HG02588 (cell line): ENCODE results near the gene GJD3.
"Not testable (repeated sequence)": the region's sequence is repeated elsewhere in the genome, so short reads cannot be mapped to it uniquely, and the experiment has no call there.

Experiments
- ATAC-seq: cut with Tn5 transposase; IDR thresholded peaks from one replicate; pipeline ENCODE4 v1.9.1; 2021; ENCODE audit warnings: mild to moderate bottlenecking, moderate library complexity; ENCODE audit not compliant: unreplicated experiment

Gene GJD3

GRCh38 chr17:40369923-40370322 lies 5.4 kb upstream of the GJD3 start:
- no peak for ATAC-seq

- not testable (repeated sequence) for ATAC-seq
Measured at GRCh38 chr17:40367728-40368127, 3.2 kb upstream of the GJD3 start.

- ATAC-seq = no peak
Measured at GRCh38 chr17:40366861-40367518, 2.5 kb upstream of the GJD3 start.

- ATAC-seq = no peak
Measured at GRCh38 chr17:40366076-40366860, 1.7 kb upstream of the GJD3 start.

GRCh38 chr17:40364906-40365305 lies 369 bp upstream of the GJD3 start:
- ATAC-seq = no peak

GRCh38 chr17:40363111-40363827 lies 1.3 kb downstream of the GJD3 start:
- no peak for ATAC-seq

GRCh38 chr17:40362696-40363110 lies 1.8 kb downstream of the GJD3 start:
- ATAC-seq = no peak

- no peak for ATAC-seq
Measured at GRCh38 chr17:40361925-40362695, 2.4 kb downstream of the GJD3 start.

GRCh38 chr17:40361063-40361924 lies 3.2 kb downstream of the GJD3 start:
- no peak for ATAC-seq

- ATAC-seq = no peak
Measured at GRCh38 chr17:40360091-40360490, 4.4 kb downstream of the GJD3 start.

GRCh38 chr17:40358323-40359038 lies 6.1 kb downstream of the GJD3 start:
- no peak for ATAC-seq

- no peak for ATAC-seq
Measured at GRCh38 chr17:40356990-40357881, 7.3 kb downstream of the GJD3 start.

- no peak for ATAC-seq
Measured at GRCh38 chr17:40355804-40356758, 8.5 kb downstream of the GJD3 start.

- no peak for ATAC-seq
Measured at GRCh38 chr17:40355123-40355803, 9.3 kb downstream of the GJD3 start.

- no peak for ATAC-seq
Measured at GRCh38 chr17:40354221-40355122, 10.1 kb downstream of the GJD3 start.
